Upper lobe of left lung (tissue), 6 donors: ENCODE measurements around the gene BPIFB2. TPM values are rescaled to one million over a fixed set of nuclear protein-coding genes. Genes with fewer than 3 reads are reported as not detected.
A peak's percentile ranks its signal among the peaks of the same experiment; 100 is the strongest.

ENCODE experiments used
- ATAC-seq, 2 donors: fragments of 200-7000 bp; cut with Tn5 transposase; one replicate each; pipeline ENCODE4 v1.9.1; 2022; ENCODE audit warnings: mild to moderate bottlenecking in 2 of 2, moderate library complexity in 2 of 2; ENCODE audit not compliant: low FRiP score in 2 of 2
- DNase-seq, 2 donors: peaks; one replicate each; pipeline ENCODE4 v3.0.0-alpha.2; 2019 to 2020
- H3K27ac ChIP-seq, 4 donors: fragments of 200-600 bp; sonication (generic); one replicate each; pipeline ENCODE4 v1.5.1; 2016 to 2019
- H3K27me3 ChIP-seq, 4 donors: fragments of 200-600 bp; sonication (generic); one replicate each; pipeline ENCODE4 v1.5.1; 2017 to 2019
- H3K36me3 ChIP-seq, 4 donors: fragments of 200-600 bp; sonication (generic); one replicate each; pipeline ENCODE4 v1.5.1; 2016 to 2019
- H3K4me1 ChIP-seq, 4 donors: fragments of 200-600 bp; sonication (generic); one replicate each; pipeline ENCODE4 v1.5.1; 2018 to 2019
- H3K4me3 ChIP-seq, 4 donors: fragments of 200-600 bp; sonication (generic); one replicate each; pipeline ENCODE4 v1.5.1; 2017 to 2019; ENCODE audit warnings: mild to moderate bottlenecking in 2 of 4, moderate library complexity in 1 of 4
- H3K9me3 ChIP-seq, 4 donors: fragments of 200-600 bp; sonication (generic); one replicate each; pipeline ENCODE4 v1.5.1; 2018 to 2019
- EP300 ChIP-seq, 4 donors: sonication (generic); formaldehyde crosslinking; IDR thresholded peaks; one replicate each; pipeline ENCODE4 v1.5.1; 2017; ENCODE audit warnings: antibody characterized with exemption in 4 of 4, control low read depth in 2 of 4
- POLR2A ChIP-seq, 4 donors: fragments of 450-650 bp; IDR thresholded peaks; one replicate each; pipeline ENCODE4 v1.5.1; 2016 to 2017; ENCODE audit warnings: antibody characterized with exemption in 4 of 4, mild to moderate bottlenecking in 2 of 4
- POLR2AphosphoS5 ChIP-seq, 2 donors: sonication (generic); formaldehyde crosslinking; IDR thresholded peaks; one replicate each; pipeline ENCODE4 v1.5.1; 2017; ENCODE audit warnings: antibody characterized with exemption in 2 of 2
- WGBS, 2 donors: methylation state at CpG; one replicate each; pipeline ENCODE4 v1.1.5; 2017 to 2018; 5-methylcytosine and 5-hydroxymethylcytosine counted together
- total RNA-seq, 6 donors: library from RNA; depleted of rRNA in 4 of 6; stranded (reverse); fragments of >200 nt in 4 of 6; gene quantifications; one replicate each; pipeline versions ENCODE4 v1.1.0 to v1.2.1, GENCODE V29; 2016 to 2021
- TF ChIP-seq, protein P1 (sequence below), 6 experiments: fragments of 450-650 bp in 4 of 6; fragments of 200-600 bp in 2 of 6; sonication (generic) in 2 of 6; IDR thresholded peaks; one replicate each; pipeline ENCODE4 v1.5.1; 2016 to 2019; ENCODE audit warnings: antibody characterized with exemption in 6 of 6
- donor health status: DM: no; HTN: no; CAD: no; lungs with moderate emphysema.
- donor health status: DM: no; HTN: yes; CAD: no; lungs with severe emphysema.

BPIFB2 gene
- total RNA-seq, 6 donors from 2014 or later = 0.23 to 3.1 (median 0.27) TPM; not detected in 3

DNA sequence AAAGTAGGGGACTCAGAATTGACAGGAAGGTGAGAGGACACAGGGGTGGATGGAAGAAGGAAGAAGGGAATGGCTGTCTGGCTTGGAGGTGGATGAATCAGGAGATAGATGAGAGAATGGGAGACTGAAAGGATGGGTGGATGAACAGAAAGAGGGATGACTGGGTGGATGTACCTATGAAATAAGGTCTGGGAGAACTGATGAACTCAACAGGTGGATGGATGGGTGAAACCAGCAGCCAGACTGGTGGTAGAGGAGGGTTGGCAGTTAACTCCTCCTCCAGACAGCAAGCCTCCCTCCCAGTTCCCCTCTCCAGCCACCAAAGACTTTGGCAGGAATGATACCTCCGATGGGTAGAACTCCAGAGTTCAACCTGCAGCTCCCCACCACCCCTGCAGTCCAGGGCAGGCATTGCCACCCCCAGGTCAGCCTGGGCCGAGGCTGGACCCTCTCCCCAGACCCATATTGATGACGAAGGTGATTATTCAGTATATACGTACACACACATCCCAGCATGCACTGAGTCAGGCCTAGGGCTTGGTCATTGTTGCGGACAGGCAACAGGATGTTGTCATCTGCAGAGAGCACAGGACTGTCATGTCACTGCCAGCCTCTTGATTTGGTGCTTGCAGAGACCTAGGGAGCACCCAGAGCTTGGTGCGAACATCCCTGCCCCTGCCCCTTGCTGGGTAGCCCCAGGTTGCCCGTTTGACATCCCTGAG, 5.3 kb upstream of the BPIFB2 start:
- ATAC-seq (no peak), DNase-seq (no peak)
- no peak overlapping the region for H3K4me3 ChIP-seq
- TF ChIP-seq POLR2A (IDR thresholded peaks at IDR 0.05) = no peak
- no peak for TF ChIP-seq EP300 (IDR thresholded peaks at IDR 0.05)
- TF ChIP-seq POLR2AphosphoS5 (IDR thresholded peaks at IDR 0.05) = no peak
- TF ChIP-seq, protein P1, sequence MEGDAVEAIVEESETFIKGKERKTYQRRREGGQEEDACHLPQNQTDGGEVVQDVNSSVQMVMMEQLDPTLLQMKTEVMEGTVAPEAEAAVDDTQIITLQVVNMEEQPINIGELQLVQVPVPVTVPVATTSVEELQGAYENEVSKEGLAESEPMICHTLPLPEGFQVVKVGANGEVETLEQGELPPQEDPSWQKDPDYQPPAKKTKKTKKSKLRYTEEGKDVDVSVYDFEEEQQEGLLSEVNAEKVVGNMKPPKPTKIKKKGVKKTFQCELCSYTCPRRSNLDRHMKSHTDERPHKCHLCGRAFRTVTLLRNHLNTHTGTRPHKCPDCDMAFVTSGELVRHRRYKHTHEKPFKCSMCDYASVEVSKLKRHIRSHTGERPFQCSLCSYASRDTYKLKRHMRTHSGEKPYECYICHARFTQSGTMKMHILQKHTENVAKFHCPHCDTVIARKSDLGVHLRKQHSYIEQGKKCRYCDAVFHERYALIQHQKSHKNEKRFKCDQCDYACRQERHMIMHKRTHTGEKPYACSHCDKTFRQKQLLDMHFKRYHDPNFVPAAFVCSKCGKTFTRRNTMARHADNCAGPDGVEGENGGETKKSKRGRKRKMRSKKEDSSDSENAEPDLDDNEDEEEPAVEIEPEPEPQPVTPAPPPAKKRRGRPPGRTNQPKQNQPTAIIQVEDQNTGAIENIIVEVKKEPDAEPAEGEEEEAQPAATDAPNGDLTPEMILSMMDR (IDR thresholded peaks at IDR 0.05) = no peak
- WGBS, 2 donors = 92 to 99% methylated on average over 2 to 7 of the region's 7 CpGs
- H3K27ac ChIP-seq = no peak overlapping the region
- H3K4me1 ChIP-seq = no peaks in the 10 kb centered on the region
- H3K9me3 ChIP-seq = peaks cover 0 to 3% (median 0%) of the 10 kb centered on the region in 4 donors
- no peaks in the 10 kb centered on the region for H3K27me3 ChIP-seq
- H3K36me3 ChIP-seq = no peaks in the 10 kb centered on the region

DNA sequence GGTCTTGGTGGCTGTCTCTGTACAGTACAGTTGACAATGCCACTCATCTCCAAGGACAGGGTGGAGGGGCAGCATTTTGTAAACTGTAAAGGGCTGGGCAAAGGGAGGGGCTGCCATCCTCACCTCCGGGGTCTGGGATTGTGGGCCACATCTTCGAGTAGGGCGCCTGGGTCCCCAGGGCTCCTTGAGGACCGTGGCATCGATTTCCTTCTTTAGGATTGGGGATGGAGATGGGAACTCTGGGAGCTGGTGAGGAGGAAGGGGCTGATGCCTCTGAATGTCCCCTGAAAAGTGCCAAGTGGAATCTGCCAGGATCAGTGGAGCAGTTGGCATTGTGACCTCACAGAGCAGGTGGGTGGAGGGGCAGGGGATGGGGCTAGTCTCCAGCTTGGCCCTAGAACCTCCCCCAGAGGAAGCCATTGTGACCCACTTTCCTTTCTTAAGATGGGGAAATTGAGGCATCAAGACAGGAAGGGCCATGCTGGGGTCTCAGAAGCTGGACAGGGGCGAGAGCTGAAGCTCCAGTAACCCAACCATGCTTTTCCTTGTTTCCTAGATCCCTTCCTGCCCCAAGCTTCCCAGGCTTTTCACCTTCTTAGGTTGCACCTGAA, 3.3 kb upstream of the BPIFB2 start, which contains the start of gene SUN5:
Gene SUN5 (minus strand): TSS at position 293 of the 611 bp plus-strand sequence. CDS start 93 bp downstream, at position 200.
- no peak within 1 kb of the TSS for H3K4me3 ChIP-seq
- no peak for ATAC-seq
- no peaks in the 10 kb centered on the region for H3K4me1 ChIP-seq
- no peak for DNase-seq
- H3K27ac ChIP-seq = no peak within 1 kb of the TSS
- peaks cover 0 to 3% (median 0%) of the 10 kb centered on the region in 4 donors for H3K9me3 ChIP-seq
- TF ChIP-seq POLR2AphosphoS5 (IDR thresholded peaks at IDR 0.05) = no peak
- no peak for TF ChIP-seq EP300 (IDR thresholded peaks at IDR 0.05)
- TF ChIP-seq, protein P1 (IDR thresholded peaks at IDR 0.05) = no peak
- no peak for TF ChIP-seq POLR2A (IDR thresholded peaks at IDR 0.05)
- 86 to 98% methylated on average over 6 of the region's 6 CpGs for WGBS, 2 donors
- no peaks in the 10 kb centered on the region for H3K27me3 ChIP-seq
- H3K36me3 ChIP-seq = no peaks in the 10 kb centered on the region

DNA sequence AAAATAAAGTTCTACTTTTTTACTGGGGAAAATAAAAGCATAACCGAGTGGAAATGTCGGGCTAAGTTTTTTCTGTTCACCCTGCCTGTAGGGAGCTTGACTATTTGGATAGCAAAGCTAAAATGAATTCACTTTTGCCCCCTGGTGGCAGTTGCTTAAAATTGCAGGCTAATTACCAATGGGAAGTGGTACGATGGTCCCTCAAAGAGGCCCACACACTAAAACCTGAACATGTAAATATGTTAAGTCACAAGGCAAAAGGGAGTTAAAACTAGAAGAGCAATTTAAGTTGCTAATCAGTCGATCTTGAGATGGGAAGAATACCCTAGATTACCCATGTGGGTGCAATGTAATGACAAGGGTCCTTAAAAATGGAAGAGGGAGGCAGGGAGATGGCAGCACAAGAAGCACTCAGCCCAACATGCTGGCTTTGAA, 2.4 kb upstream of the BPIFB2 start:
- Histone ChIP-seq H3K4me3 (no peak overlapping the region), H3K36me3 (no peaks in the 10 kb centered on the region), H3K27me3 (no peaks in the 10 kb centered on the region), H3K4me1 (peaks cover 0 to 2% (median 0%) of the 10 kb centered on the region in 4 donors), H3K9me3 (peaks cover 0 to 3% (median 0%) of the 10 kb centered on the region in 4 donors), H3K27ac (no peak overlapping the region)
- TF ChIP-seq, protein P1 (IDR thresholded peaks at IDR 0.05) = peak in 3 of 6 experiments; percentile 13 to 44 (median 18)
- TF ChIP-seq POLR2AphosphoS5 (IDR thresholded peaks at IDR 0.05) = no peak
- WGBS, 2 donors = 55 to 63% methylated on average over 4 of the region's 4 CpGs
- ATAC-seq = no peak
- no peak for DNase-seq

DNA sequence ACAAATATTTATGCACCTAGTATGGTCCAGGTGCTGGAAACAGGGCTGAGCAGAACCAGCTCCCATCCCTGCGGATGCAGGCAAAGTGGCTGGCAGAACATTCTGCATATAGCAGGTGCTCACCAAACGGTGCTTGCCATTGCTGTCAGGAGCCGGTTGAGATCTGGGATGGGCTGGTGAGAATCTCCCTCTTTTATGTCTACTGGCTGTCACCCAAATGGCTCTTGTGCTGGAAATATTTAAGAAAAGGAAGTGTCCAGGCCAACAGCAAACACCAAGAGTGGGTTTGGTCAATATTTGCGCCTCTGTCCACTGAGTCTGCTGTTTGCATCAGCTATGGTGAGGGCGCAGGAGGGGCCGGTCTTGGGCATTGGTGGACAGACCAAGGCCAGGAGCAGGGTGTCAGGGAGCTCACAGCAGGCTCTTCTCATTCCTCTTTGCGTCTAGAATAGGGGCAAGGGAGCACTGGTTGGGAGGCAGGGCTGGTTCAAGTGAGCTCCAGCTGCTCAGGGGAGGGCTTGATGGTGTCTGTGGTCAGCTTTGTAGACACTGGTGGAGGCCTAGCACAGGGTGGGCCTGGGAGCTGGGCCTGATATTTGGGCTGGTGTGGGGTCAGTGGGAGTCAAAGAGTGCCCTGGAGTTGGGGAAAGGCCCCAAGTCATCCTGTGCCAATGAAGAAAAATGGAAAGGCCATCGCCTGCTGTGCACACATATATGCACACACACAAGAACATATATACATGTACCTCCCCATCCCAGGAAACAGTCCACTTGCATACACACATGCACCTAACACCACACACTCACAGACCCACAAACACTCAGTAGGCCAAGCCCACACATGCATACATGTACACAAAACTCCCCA, 1.4 kb upstream of the BPIFB2 start:
- ATAC-seq = no peak
- WGBS, 2 donors = 70 to 74% methylated on average over 6 to 8 of the region's 8 CpGs

More for the DNA sequence above, 1.4 kb upstream of the BPIFB2 start:
- Histone ChIP-seq H3K9me3 (peaks cover 0 to 3% (median 0%) of the 10 kb centered on the region in 4 donors), H3K36me3 (no peaks in the 10 kb centered on the region), H3K4me1 (peaks cover 0 to 2% (median 0%) of the 10 kb centered on the region in 4 donors), H3K4me3 (no peak overlapping the region), H3K27me3 (no peaks in the 10 kb centered on the region), H3K27ac (no peak overlapping the region)
- TF ChIP-seq EP300 (IDR thresholded peaks at IDR 0.05) = no peak
- TF ChIP-seq, protein P1 (IDR thresholded peaks at IDR 0.05) = no peak
- no peak for TF ChIP-seq POLR2AphosphoS5 (IDR thresholded peaks at IDR 0.05)
- TF ChIP-seq POLR2A (IDR thresholded peaks at IDR 0.05) = no peak
- DNase-seq = no peak
